Measurements from ENCODE around the gene SLC35E1. TPM values are rescaled to one million over a fixed set of nuclear protein-coding genes. Genes with fewer than 3 reads are reported as not detected.
"Not testable (repeated sequence)": the region's sequence is repeated elsewhere in the genome, so short reads cannot be mapped to it uniquely, and the experiment has no call there.

Gene SLC35E1
- total RNA-seq, 2 experiments from 2014 or later, result 51.5 to 72.1 TPM

- intact Hi-C loops (cut with DNase I, micrococcal nuclease), result no loop called here
- ChIA-PET CTCF (interaction anchor here (0.6 kb wide), 1 partner anchor 756 kb away, joined by 3 read pairs; no protein-coding TSS in a partner anchor), POLR2A (no interaction called here)
Observed at GRCh38 chr19:16520074-16520973, 51.9 kb downstream of the SLC35E1 start.

DNA sequence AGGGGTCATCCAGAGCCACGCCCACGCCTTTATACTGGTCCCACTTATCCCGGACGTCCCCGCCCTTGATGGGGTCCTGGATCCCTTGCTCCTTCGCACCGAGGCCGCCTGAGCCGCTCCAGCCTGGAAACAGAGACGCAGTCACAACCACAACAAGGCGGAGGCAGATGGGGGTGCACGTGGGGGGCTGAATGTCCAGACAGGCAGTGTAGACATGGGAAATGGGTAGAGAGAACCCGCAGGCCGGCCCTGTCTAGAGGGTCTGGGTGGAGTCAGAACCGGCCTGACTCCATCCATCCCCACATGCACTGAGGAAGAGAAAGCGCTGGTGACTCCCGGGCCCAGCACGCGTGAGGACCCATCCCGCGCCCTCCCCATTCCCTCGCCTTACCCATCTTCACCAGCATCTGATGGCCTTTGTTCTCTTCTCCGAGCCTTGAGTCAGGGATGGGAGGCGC, 53.0 kb downstream of the SLC35E1 start:
- peaks cover 52% of the 10 kb centered on the region for H3K36me3 Mint-ChIP-seq (ENCODE audit: low read depth)
- no peaks in the 10 kb centered on the region for H3K27me3 Mint-ChIP-seq
- ChIA-PET POLR2A (no interaction called here), CTCF (interaction anchor here (0.6 to 0.7 kb wide), 2 partner anchors 125 to 757 kb away, joined by 3 read pairs; no protein-coding TSS in a partner anchor)
- H3K4me3 Mint-ChIP-seq, result no peak overlapping the region
- H3K27ac Mint-ChIP-seq, result no peak overlapping the region
- ATAC-seq (no peak), DNase-seq (no peak)
- intact Hi-C loops (cut with DNase I, micrococcal nuclease), result no loop called here
- H3K9me3 Mint-ChIP-seq (ENCODE audit: low read depth), result no peaks in the 10 kb centered on the region
- no peaks in the 10 kb centered on the region for H3K4me1 Mint-ChIP-seq

More at GRCh38 chr19:16520074-16520973, 51.9 kb downstream of the SLC35E1 start:
- DNase-seq (no peak), ATAC-seq (no peak)
- H3K4me1 Mint-ChIP-seq, result no peaks in the 10 kb centered on the region
- H3K27me3 Mint-ChIP-seq, result no peaks in the 10 kb centered on the region
- H3K4me3 Mint-ChIP-seq, result no peak overlapping the region
- peaks cover 53% of the 10 kb centered on the region for H3K36me3 Mint-ChIP-seq (ENCODE audit: low read depth)
- no peaks in the 10 kb centered on the region for H3K9me3 Mint-ChIP-seq (ENCODE audit: low read depth)
- H3K27ac Mint-ChIP-seq, result no peak overlapping the region

DNA sequence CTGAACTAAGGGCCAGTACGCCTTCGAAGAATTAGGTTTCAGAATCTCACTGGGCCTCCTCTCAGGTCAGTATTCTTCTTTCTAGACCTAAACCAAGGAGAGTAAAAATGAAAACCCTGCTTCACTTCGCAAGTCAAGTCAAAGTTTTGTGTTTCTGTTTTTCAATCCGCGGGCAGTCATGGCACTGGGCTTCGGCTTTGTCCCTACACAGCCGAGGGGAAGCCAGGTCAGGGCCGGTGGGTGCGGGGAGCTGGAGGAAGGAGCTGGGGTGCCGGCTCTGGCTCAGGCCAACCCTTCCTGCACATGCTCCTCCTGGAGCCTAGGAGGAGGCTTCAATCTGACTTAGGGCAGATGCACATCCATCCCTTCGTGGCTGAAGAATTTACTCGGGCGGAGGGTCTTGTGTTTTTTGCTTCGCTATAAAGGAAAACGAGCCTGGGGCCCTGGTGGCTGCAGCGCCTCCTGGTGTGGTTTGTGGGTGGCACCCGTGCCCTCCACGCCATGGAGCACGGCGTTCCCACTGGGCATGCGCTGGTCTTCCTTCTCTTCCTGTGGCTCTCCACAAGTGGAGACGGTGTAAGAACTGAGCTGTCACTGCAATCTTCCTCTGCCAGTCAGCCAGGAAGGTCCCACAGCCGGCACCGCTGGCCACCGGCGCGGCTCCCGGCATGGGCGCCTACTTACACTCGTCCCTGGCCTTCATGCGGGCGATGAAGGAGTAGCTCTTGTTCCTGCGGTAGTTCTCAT, 53.6 kb downstream of the SLC35E1 start:
- no peaks in the 10 kb centered on the region for H3K4me1 Mint-ChIP-seq
- no peak for DNase-seq
- peaks cover 47% of the 10 kb centered on the region for H3K36me3 Mint-ChIP-seq (ENCODE audit: low read depth)
- no peak overlapping the region for H3K27ac Mint-ChIP-seq
- intact Hi-C loops (cut with DNase I, micrococcal nuclease), result no loop called here
- H3K4me3 Mint-ChIP-seq, result no peak overlapping the region
- CTCF ChIA-PET, result interaction anchor here (0.7 kb wide), 1 partner anchor 126 kb away, joined by 3 read pairs; no protein-coding TSS in a partner anchor
- no peaks in the 10 kb centered on the region for H3K27me3 Mint-ChIP-seq
- no peaks in the 10 kb centered on the region for H3K9me3 Mint-ChIP-seq (ENCODE audit: low read depth)
- ATAC-seq, result no peak
- POLR2A ChIA-PET, result interaction anchor here (1.6 kb wide), 1 partner anchor 23 kb away, joined by 3 read pairs; the partner anchor contains the start of genes C19orf44 and CALR3

DNA sequence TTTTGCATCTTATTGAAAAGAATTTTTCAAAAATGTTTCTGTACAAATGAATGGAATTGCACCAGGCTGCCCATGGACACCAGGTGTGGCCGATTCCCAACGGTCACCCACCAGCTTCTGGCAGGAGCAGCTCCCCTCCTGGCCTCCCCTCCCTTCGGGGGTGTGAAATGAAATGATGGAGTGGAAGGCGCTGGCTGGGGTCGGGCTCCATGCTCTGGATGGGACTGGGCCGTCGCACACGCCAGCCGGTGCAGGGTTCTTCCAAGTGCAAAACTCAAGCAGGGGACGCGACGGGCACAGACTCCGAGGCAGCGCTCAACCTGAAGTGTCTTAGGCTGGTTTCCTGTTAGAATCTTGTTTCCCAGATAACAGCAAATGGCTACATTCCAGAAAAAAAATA, 54.2 kb downstream of the SLC35E1 start:
- ChIA-PET CTCF (interaction anchor here (1.3 kb wide), 1 partner anchor 76 kb away, joined by 4 read pairs; no protein-coding TSS in a partner anchor), POLR2A (interaction anchor here (1.6 kb wide), 1 partner anchor 22 kb away, joined by 3 read pairs; the partner anchor contains the start of genes C19orf44 and CALR3)
- ATAC-seq (no peak), DNase-seq (no peak)
- H3K27me3 Mint-ChIP-seq, result no peaks in the 10 kb centered on the region
- no peak overlapping the region for H3K4me3 Mint-ChIP-seq
- intact Hi-C loops (cut with DNase I, micrococcal nuclease), result no loop called here
- no peaks in the 10 kb centered on the region for H3K4me1 Mint-ChIP-seq
- no peak overlapping the region for H3K27ac Mint-ChIP-seq
- H3K9me3 Mint-ChIP-seq (ENCODE audit: low read depth), result no peaks in the 10 kb centered on the region
- H3K36me3 Mint-ChIP-seq (ENCODE audit: low read depth), result peaks cover 42% of the 10 kb centered on the region

GRCh38 chr19:16516923-16517610, 55.1 kb downstream of the SLC35E1 start:
- POLR2A ChIA-PET, result interaction anchor here (0.7 to 1.6 kb wide), 3 partner anchors 21 to 110 kb away, joined by 3 to 4 read pairs (median 3); partner anchors contain the start of genes C19orf44 and CALR3
- Mint-ChIP-seq H3K36me3 (ENCODE audit: low read depth) (peaks cover 36% of the 10 kb centered on the region), H3K4me3 (no peak overlapping the region), H3K9me3 (ENCODE audit: low read depth) (no peaks in the 10 kb centered on the region), H3K4me1 (no peaks in the 10 kb centered on the region), H3K27ac (no peak overlapping the region), H3K27me3 (no peaks in the 10 kb centered on the region)
- DNase-seq (no peak), ATAC-seq (no peak)
- intact Hi-C loops (cut with DNase I, micrococcal nuclease), result no loop called here
- CTCF ChIA-PET, result interaction anchor here (0.6 to 1.3 kb wide), 5 partner anchors 24 to 764 kb away, joined by 3 to 4 read pairs (median 3); no protein-coding TSS in a partner anchor

GRCh38 chr19:16516381-16516780, 55.8 kb downstream of the SLC35E1 start:
- Mint-ChIP-seq H3K27me3 (no peaks in the 10 kb centered on the region), H3K9me3 (ENCODE audit: low read depth) (no peaks in the 10 kb centered on the region), H3K4me3 (no peak overlapping the region), H3K27ac (no peak overlapping the region), H3K4me1 (no peaks in the 10 kb centered on the region), H3K36me3 (ENCODE audit: low read depth) (peaks cover 35% of the 10 kb centered on the region)
- intact Hi-C loops (cut with DNase I, micrococcal nuclease), result no loop called here
- ATAC-seq, result no peak
- DNase-seq, result no peak
- ChIA-PET CTCF (interaction anchor here (0.6 to 1.3 kb wide), 2 partner anchors 97 to 100 kb away, joined by 3 read pairs; no protein-coding TSS in a partner anchor), POLR2A (no interaction called here)

DNA sequence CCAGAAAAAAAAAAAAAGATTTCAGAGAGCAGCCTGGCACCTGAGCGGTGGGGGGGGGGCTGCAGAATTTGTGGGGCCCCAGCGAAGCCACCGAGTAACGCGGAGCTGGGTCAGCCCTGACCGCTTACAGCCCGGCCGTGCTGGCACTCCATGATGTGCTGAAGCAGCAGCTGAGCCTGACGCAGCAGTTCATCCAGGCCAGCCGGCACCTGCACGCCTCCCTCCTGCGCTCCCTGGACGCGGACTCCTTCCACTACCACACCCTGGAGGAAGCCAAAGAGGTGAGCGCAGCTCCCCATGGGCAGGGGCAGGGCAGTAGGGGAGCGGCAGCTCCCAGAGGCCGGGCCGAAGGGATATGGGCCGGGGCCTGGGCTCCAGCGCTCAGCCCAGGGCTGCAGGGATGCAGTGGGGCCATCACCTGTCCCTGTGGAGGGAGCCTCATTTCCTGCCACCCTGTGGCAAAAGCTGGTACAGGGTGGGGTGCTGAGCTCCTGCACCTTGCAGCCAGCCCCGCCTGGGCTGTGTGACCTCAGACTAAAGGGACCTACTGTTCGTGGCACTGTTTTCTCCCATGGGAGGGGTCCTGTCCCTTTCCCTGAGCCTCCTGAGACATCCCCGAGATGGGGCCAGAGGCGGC, 57.7 kb downstream of the SLC35E1 start:
- intact Hi-C loops (cut with DNase I, micrococcal nuclease), result no loop called here
- ChIA-PET CTCF (interaction anchor here (0.5 kb wide), 1 partner anchor 16 kb away, joined by 3 read pairs; no protein-coding TSS in a partner anchor), POLR2A (no interaction called here)
- ATAC-seq (no peak), DNase-seq (no peak)
- Mint-ChIP-seq H3K9me3 (ENCODE audit: low read depth) (no peaks in the 10 kb centered on the region), H3K27me3 (no peaks in the 10 kb centered on the region), H3K36me3 (ENCODE audit: low read depth) (peaks cover 23% of the 10 kb centered on the region), H3K4me1 (no peaks in the 10 kb centered on the region), H3K27ac (no peak overlapping the region), H3K4me3 (no peak overlapping the region)

GRCh38 chr19:16512611-16513010, 59.6 kb downstream of the SLC35E1 start:
- H3K27me3 Mint-ChIP-seq; H3K9me3 Mint-ChIP-seq (ENCODE audit: low read depth); CTCF ChIA-PET; H3K27ac Mint-ChIP-seq; ATAC-seq; POLR2A ChIA-PET; DNase-seq; H3K4me1 Mint-ChIP-seq; intact Hi-C loops (cut with DNase I, micrococcal nuclease); H3K4me3 Mint-ChIP-seq: not testable (repeated sequence)
- peaks cover 14% of the 10 kb centered on the region for H3K36me3 Mint-ChIP-seq (ENCODE audit: low read depth)

DNA sequence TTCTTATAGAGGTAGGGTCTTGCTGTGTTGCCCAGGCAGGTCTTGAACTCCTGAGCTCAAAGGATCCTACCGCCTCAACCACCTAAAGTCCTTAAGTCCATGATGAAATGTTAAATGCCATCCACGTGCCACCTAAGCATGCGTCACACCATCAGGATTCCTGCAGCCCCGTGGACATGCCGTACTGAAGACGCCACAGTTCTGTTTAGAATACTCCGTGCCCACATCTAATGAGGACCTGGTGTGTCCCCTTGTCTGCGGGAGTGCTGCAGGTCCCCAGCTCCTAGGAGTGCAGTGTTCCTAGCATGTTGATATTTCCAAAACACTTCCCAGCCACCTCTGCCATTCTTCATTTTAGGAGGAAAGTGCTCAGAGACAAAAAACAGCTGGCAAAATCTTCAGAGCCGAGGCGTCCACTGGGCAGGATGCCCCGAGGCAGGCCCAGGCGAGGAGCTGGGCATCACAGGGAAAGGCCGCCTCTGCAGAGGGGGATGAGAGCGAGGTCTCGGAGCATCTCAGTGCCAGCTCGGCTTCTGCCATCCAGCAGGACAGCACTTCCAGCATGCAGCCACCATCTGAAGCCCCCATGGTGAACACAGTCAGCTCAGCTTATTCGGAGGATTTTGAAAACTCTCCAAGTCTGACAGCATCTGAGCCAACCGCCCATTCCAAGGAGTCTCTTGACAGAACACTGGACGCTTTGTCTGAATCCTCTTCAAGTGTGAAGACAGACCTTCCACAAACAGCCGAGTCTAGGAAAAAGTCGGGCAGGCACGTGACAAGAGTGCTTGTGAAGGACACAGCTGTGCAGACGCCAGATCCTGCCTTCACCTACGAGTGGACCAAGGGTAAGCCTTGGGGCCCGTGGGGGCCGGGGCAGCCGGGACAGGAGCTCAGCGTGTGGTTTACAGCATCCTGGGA, 62.8 kb downstream of the SLC35E1 start:
- H3K4me3 Mint-ChIP-seq, result no peak overlapping the region
- H3K9me3 Mint-ChIP-seq (ENCODE audit: low read depth), result no peaks in the 10 kb centered on the region
- ATAC-seq (no peak), DNase-seq (no peak)
- H3K4me1 Mint-ChIP-seq, result no peaks in the 10 kb centered on the region
- ChIA-PET CTCF (interaction anchor here (0.6 to 1.2 kb wide), 2 partner anchors 118 to 126 kb away, joined by 3 to 6 read pairs; no protein-coding TSS in a partner anchor), POLR2A (no interaction called here)
- peaks cover 11% of the 10 kb centered on the region for H3K36me3 Mint-ChIP-seq (ENCODE audit: low read depth)
- H3K27ac Mint-ChIP-seq, result no peak overlapping the region
- intact Hi-C loops (cut with DNase I, micrococcal nuclease), result no loop called here
- H3K27me3 Mint-ChIP-seq, result no peaks in the 10 kb centered on the region

DNA sequence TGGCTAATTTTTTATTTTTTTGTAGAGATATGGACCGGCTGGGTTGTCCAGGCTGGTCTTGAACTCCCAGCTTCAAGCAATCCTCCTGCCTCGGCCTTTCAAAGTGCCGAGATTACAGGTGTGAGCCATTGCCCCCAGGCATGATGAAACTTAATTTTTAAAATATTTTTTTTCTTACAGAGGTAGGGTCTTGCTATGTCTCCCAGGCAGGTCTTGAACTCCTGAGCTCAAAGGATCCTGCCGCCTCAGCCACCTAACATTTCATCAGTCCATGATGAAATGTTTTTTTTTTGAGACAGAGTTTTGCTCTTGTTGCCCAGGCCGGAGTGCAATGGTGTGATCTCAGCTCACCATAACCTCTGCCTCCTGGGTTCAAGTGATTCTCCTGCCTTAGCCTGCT, 63.7 kb downstream of the SLC35E1 start:
- ChIA-PET CTCF (interaction anchor here (0.7 kb wide), 1 partner anchor 70 kb away, joined by 4 read pairs; no protein-coding TSS in a partner anchor), POLR2A (interaction anchor here (0.6 kb wide), 1 partner anchor 49 kb away, joined by 4 read pairs; no protein-coding TSS in a partner anchor)
- H3K27me3 Mint-ChIP-seq, result no peaks in the 10 kb centered on the region
- DNase-seq (no peak), ATAC-seq (no peak)
- intact Hi-C loops (cut with DNase I, micrococcal nuclease), result no loop called here
- H3K9me3 Mint-ChIP-seq (ENCODE audit: low read depth), result no peaks in the 10 kb centered on the region
- no peak overlapping the region for H3K27ac Mint-ChIP-seq
- H3K4me1 Mint-ChIP-seq, result no peaks in the 10 kb centered on the region
- no peak overlapping the region for H3K4me3 Mint-ChIP-seq
- H3K36me3 Mint-ChIP-seq (ENCODE audit: low read depth), result peaks cover 13% of the 10 kb centered on the region
